Right ventricle myocardium superior (tissue), 1 donor: ENCODE results near the gene RPTN. TPM values are rescaled to one million over a fixed set of nuclear protein-coding genes. Genes with fewer than 3 reads are reported as not detected.

Experiments used
- ATAC-seq: fragments of 200-7000 bp; cut with Tn5 transposase; one replicate; pipeline ENCODE4 v1.9.1; 2020; ENCODE audit warnings: mild to moderate bottlenecking; ENCODE audit not compliant: poor library complexity
- DNase-seq: peaks from one replicate; pipeline ENCODE4 v3.0.0-alpha.2; 2020
- intact Hi-C: fragments of 100-400 bp; cut with DNase I; formaldehyde crosslinking; loops from one replicate; pipeline ENCODE4 v1.11.2; 2022
- long read RNA-seq: library from polyadenylated mRNA; unstranded; transcript quantifications from one replicate; pipeline ENCODE4 v2.0.0, GENCODE V29; 2021
- total RNA-seq: library from RNA; stranded (reverse); fragmentation: NEBNext Ultra II Directional; extraction: Animal tissue kit (Norgen Biotek cat#: 25700); gene quantifications from one replicate; pipeline ENCODE4 v1.2.1, GENCODE V29; 2021
- donor health status: DM: no; HTN: yes; CAD: no; lungs with severe emphysema.

Gene RPTN
- not detected for total RNA-seq
- long read RNA-seq: 0 reads

DNA sequence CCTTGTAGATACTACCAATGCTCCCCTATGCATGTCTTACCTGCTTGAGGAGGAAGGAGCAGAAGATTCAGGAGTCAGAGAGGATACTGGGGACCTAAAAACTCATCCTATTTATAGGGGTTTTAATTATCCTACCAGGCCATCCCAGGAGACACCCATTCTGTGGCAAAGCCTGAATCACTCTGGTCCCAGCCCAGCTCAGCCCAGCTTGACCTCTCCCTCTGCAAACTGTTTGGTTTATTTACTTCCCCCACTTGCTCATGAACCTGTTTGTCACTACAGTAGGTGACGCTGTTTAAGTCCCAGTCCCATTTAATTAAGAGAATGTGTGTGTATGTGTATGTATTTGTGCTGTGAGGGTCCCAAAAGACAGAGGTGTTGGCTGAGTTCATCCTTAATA, at the start of gene RPTN:
Gene RPTN (minus strand): TSS at position 85 of the 400 bp plus-strand sequence. CDS start 1,339 bp downstream, outside the sequence.
- DNase-seq: no peak

GRCh38 chr1:152198982-152199381, 40.0 kb upstream of the RPTN start:
- DNase-seq (no peak), ATAC-seq (no peak)
- intact Hi-C loops: no loop called here

More for the DNA sequence above, at the start of gene RPTN:
- intact Hi-C loops: no loop called here
- no peak for ATAC-seq

GRCh38 chr1:152197361-152197941, 38.4 kb upstream of the RPTN start:
- DNase-seq (no peak), ATAC-seq (no peak)
- intact Hi-C loops: no loop called here

GRCh38 chr1:152191711-152192110, 32.7 kb upstream of the RPTN start:
- DNase-seq (no peak), ATAC-seq (no peak)
- intact Hi-C loops: no loop called here

- DNase-seq (no peak), ATAC-seq (no peak)
- intact Hi-C loops: no loop called here
Observed at GRCh38 chr1:152191260-152191659, 32.2 kb upstream of the RPTN start.

GRCh38 chr1:152190589-152190988, 31.6 kb upstream of the RPTN start:
- DNase-seq: no peak
- intact Hi-C loops: no loop called here
- no peak for ATAC-seq

- intact Hi-C loops: loop anchor here (5.0 kb wide), 2 partner anchors 252 to 267 kb away; no protein-coding TSS in a partner anchor
- ATAC-seq (peak; percentile 86), DNase-seq (peak; percentile 75)
Observed at GRCh38 chr1:152189657-152190442, 30.8 kb upstream of the RPTN start.

DNA sequence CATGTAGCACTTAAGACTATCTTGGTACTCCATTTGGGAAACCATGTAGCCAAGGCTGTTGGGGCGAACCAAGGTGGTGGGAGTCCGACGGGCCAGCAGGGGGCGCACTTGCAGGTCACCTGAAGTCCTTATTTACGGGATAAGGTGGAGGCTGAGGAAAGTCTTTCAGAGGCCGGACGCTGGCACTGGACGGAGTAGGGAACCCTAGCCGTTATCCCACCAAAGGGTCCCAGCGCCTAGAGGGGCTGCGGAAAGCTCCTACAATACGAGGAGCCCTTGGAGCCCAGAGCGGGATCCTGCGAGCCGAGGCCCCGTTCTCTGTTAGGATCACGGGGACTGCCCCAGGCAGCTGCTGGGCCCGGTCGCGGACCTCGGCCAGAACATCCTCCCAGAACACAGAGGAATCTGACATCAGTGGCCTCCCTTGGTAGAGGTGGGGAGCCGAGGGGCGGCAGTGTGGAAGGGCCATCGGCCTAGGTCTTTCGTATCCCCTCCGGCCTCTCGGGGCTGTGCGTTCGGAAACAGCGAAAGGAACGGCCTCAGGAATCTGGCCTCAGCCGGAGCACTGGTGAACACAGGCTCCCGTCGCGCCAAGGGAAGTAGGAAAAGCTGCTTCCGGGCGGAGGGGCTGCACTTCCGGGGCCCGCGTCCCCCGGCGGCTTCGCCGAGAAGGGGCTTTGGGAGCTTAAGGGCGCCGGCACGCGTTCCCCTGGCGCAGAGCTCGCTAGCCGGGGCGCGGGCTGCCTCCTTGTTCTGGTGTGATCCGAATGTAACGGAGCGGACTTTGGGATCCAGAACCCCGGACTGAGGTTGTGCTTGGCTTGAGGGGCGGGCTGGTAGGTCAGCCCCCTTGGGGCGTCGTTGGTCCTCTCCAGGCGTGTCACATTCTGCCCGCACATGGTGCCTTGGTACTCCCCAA, 29.9 kb upstream of the RPTN start:
- intact Hi-C loops: loop anchor here (5.0 kb wide), 2 partner anchors 253 to 268 kb away; no protein-coding TSS in a partner anchor
- ATAC-seq: peak; percentile 77
- peak; percentile 87 for DNase-seq

DNA sequence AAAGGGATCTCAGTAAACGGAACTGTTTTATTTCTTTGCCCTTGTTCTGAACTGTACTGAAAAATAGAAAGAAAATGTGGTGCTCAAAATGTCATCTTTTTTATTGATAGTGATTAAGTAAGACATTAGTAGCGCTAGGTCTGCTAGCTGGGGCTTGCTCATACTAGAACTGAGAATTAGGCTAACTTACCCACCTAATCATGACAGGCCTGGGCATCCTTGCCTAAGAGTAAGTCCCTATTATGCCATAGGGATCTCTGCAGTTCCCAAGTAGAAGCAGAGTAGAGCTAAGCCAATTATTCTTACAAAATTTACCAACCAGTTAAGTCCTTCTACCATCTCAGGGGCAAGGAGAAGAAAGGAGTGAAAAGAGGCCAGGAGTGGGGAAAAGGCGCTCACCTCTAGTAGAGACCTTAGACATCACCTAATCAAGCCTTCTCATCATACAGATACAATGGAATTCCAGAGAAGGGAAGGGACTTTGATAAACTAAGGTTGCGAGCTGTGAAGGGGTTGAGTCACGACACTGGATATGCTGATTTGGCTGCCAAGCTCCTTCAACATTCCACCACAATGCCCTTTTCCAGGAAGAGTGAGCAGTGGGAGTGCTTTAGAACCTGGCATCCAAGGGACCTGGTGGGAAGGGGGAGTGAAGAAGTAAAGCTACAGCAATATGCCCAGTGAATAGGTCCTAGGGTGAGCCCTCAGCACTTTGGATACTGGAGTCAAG, 27.7 kb upstream of the RPTN start:
- intact Hi-C loops: loop anchor here (5.0 kb wide), 2 partner anchors 256 to 271 kb away; no protein-coding TSS in a partner anchor
- no peak for ATAC-seq
- DNase-seq: no peak

DNA sequence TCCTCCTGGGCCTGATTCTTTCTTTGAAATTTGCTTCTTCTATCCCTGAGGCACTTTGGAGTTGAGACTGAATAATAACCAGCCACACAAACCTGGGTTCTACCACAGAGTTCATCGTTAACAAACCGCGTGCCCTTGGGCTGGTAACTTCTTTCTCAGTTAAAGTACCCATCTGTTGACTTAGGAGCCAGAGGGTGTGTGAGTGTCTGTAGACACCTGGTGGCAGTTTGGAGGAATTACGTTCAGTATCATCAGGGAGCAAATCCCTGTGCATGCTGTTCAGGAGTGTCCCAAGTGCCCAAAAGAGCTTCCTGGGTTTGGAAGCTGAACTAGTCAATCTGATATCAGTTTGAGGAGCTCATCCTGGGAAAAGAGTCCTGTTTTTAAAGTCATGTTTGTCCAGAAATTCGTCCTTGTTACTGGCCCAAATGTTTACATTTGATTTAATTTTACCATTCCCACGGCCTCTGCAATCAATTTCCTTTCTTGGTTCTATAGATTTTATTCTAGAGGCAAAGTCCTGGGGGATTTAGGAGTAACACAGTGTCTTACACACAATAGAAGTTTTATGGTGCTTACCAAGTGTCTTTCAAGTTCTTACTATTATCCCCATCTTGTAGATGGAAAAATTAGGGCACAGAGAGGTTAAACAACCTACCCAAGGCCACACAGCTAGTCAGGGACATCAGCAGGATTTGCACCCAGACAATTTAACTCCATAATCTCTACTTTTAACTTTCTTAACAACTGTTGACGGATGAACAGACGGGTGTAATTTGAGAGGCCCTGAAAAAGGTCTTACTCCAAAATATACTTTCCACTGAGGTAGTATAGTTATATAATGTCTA, 26.7 kb upstream of the RPTN start:
- DNase-seq (no peak), ATAC-seq (peak; percentile 71)
- intact Hi-C loops: loop anchor here (2.0 to 5.0 kb wide), 4 partner anchors 45 to 272 kb away; no protein-coding TSS in a partner anchor

DNA sequence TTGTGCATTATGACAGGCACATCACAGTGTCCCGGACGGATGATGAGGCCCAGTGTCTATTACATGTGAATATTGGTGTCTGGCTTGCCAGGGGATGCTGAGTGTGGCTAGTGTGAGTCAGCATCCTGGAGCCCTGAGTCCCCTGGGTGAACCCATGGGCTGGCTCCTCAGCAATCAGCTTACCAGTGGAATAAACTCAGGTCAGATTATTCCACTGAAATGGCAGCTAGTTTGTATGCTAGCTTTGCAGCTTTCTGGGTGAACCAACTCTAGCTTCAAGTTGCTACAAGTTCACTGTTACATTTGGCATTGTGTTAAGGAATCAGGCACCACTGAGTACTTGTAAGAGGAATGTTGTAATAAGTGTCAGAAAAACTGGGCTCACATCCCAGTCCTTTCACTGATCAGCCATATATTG, 23.9 kb upstream of the RPTN start:
- ATAC-seq: peak; percentile 62
- intact Hi-C loops: no loop called here

GRCh38 chr1:152182431-152182830, 23.4 kb upstream of the RPTN start:
- DNase-seq: no peak
- ATAC-seq: no peak
- intact Hi-C loops: no loop called here

More for the DNA sequence above, 23.9 kb upstream of the RPTN start:
- DNase-seq: no peak

GRCh38 chr1:152179566-152179965, 20.5 kb upstream of the RPTN start:
- no peak for DNase-seq
- ATAC-seq: peak; percentile 60
- intact Hi-C loops: no loop called here

DNA sequence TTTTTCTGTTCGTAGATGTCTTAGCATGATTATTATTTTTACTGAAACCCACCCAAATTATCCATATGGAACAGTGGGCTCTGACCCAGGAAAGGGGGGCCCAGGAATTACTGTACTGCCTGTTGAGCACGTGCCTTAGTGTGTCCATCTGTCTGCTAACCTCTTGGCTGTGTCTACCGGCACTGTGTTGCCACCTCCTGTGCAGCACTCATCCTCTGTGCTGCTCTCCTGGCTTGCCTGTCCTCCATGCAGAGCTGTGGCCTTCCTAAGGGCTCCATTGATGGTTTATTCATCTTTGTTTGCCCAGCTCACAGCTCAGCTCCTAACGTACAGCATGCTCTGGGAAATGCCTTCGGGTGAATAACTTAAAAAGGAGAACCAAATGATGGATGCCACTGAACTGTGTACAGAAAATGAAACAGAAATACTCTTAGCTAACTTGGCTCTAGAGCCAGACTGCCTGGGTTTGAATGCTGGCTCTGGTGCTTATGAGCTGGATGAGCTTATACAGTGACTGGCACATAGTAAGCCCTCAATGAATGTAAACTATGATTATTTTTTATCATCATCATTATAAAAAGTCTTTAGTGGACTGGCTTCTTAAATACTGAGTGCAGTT, 11.4 kb upstream of the RPTN start:
- DNase-seq (no peak), ATAC-seq (no peak)
- intact Hi-C loops: no loop called here

DNA sequence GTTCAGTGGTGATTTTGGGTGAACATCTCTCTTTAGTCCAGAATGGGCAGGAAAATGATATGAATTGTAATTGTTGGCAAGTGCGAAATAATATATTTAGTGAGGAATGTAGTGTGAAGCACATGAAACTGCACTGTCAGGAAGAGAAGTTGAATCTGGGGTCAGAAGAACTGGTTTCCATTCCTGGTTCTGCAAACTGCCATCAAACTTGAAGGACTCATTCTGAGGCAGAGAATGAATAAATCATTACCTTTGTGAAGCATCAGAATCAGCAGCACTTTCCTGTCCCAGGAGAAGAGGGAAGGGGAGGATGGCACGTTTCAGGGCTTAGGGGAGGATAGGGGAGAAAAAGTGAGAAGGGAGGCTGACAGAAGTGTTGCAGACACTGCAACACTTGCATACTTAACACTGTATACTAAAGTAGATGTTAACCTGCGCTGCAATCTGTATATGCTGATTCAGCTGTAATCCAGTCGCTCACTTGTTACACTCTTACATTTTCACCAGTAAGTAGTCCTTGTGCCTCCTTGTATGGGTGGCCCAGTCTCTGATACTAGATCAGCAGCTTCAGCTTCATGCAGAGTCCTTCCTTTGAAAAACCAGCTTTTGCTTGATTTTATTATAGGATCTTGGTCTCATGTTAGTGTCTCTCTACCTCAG, 10.5 kb upstream of the RPTN start:
- ATAC-seq (no peak), DNase-seq (no peak)
- intact Hi-C loops: no loop called here

GRCh38 chr1:152168535-152168868, 9.5 kb upstream of the RPTN start:
- ATAC-seq: peak; percentile 87

More at GRCh38 chr1:152168535-152168868, 9.5 kb upstream of the RPTN start:
- intact Hi-C loops: no loop called here
- no peak for DNase-seq
